CD4-positive, alpha-beta T cell treated with Interleukin-21 for 1 hour (primary cell): ENCODE results near the gene SLC22A4.
A peak's percentile ranks its signal among the peaks of the same experiment; 100 is the strongest.

Experiments used
- DNase-seq: peaks from one replicate; pipeline ENCODE4 v3.0.0-alpha.2; 2020

SLC22A4 gene

DNA sequence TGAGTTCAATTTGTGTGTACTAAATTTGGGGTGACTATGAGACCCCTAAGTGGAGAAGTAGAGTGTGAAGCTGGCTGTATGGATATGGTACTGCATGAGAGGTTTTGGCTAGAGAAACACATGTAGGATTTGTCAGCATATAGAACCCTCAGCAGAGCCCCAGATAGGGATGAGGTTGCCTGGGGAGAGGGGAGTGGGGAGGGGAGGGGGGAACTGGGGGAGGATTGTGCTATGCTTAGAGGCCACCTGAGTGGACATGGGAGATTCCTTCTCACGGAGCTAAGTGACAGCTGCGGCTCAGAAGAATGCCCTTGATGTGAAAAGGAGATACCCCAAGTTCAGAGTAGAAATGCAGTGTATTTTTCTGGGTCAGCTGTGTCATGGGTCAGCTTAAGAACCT, 86.5 kb downstream of the SLC22A4 start:
- DNase-seq = no peak

DNA sequence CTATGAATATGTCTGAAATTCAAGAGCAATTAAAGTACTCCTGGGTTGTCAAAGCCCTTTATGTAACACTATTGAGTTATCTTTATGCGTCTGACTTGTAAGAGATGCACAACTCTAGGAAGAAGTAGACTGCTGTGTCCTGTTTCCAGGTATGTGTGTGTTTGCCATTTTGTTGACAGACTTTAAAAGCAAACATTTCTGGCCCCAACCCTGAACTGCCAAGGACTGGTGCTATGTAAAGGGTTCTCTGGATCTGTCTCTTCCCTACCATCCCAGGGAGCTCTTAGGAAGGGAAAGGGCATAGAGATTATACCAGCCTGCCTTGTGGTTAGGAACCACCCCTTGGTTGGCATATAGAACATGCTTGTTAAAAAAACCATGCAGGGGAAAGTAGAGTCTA, 87.4 kb downstream of the SLC22A4 start:
- no peak for DNase-seq

- no peak for DNase-seq
Measured at GRCh38 chr5:132383261-132383660, 89.1 kb downstream of the SLC22A4 start.

GRCh38 chr5:132383984-132384383, 89.8 kb downstream of the SLC22A4 start:
- no peak for DNase-seq

DNA sequence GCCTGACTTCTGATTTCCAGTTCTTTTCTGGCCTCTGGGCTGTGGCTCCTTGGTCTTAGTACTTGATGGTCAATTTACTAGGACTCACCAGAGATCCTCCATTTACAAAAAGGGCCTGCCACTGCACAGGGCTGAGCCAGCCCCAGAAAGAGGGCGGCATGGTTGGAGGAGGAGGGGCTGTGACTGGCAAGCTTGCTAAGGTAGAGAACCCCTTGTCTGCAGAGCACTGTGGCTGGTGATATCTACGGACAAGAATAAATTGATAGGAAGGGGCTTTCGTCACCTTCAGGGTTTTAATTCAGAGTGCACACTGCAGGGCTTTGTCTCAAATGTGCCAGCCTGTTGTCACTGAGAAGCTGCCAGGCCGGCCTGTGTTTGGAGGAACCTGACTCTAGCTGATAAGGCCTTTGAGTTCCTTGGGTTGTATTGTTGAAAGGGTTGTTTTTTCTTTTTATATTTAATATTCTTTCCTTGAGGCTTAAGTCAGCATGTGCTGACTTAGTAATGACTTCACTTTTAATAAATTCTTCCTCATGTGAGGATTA, 90.4 kb downstream of the SLC22A4 start:
- DNase-seq = no peak

DNA sequence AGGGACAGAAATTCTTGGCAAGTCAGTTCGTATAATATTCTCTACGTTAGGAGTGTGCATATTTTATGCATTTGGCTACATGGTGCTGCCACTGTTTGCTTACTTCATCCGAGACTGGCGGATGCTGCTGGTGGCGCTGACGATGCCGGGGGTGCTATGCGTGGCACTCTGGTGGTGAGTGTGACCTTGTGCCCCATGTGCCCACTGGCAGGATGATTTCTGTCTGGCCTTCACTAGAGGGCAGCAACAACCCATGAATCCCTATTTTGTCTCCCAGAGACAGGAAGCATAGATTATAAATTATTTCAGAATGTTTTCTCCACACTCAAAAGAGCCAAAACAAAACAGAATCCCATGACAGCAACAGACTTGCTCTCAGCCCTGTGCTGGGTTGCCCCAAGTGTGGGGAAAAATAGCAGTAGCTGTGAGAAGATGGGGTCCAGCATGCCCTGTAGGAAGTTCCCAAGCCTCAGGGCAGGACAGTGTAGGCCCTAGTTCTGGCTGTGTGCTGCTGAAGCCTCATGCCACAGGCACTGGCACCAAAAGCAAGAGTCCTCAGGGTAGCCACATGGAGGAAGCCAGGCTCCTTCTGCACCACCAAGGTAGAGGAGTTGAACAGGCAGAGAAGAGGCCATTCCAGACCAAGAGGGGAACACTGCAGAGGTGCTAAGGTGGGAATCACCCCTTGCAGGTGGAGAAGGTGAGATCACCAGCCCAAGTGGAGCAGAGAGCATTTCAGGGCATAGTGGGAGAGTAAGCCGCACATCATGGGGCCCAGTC, 91.3 kb downstream of the SLC22A4 start:
- DNase-seq = peak; percentile 83

DNA sequence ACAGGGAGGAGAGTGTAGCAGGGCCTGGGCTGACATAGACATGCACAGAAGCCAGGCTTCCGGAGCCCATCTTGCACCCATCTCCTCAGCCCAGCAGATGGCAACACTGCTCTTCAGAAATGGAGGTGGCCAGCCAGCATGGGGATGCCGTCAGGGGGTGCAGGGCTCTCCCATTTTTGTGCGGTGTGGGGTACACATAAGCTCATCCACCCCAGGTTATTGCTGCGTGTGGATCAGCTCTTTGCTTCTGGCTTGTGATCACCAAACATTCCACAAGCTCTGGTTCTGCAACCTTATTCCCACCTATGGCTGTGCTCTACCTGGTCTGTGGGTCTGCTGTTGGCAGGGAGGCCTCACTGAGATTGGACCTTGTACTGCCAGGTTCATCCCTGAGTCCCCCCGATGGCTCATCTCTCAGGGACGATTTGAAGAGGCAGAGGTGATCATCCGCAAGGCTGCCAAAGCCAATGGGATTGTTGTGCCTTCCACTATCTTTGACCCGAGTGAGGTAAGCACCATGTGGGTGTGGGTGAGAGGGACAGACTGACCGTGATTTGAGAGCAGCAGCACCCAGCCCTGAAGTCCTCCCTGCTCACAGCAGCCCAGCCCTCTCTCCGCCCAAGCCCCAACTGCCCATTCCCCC, 92.6 kb downstream of the SLC22A4 start:
- peak; percentile 87 for DNase-seq

DNA sequence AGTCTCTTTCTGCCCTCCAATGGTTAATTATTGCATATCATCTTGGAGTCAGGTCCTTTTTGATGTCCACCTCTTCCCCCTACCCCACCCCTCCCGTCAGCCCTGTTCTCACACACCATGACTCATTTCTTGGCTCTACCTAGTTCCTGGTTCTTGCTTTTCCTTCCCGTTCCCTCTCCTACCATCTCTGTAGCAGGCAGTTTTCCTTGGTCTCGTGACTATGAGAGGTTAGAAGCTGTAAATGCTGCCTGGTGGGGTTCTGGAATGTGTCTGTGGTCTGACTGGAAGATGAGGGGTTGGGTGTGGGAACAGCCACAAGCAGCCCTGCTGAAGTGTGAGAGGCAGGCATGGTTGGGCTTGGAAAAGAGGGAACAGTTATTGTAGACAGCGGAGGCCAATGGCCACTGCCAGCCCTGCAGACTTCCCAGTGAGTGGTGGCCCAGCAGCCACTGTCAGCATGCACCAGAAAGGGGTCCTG, 93.5 kb downstream of the SLC22A4 start:
- no peak for DNase-seq

- DNase-seq = no peak
Measured at GRCh38 chr5:132388244-132389050, 94.3 kb downstream of the SLC22A4 start.

- no peak for DNase-seq
Measured at GRCh38 chr5:132389051-132389331, 94.8 kb downstream of the SLC22A4 start.

DNA sequence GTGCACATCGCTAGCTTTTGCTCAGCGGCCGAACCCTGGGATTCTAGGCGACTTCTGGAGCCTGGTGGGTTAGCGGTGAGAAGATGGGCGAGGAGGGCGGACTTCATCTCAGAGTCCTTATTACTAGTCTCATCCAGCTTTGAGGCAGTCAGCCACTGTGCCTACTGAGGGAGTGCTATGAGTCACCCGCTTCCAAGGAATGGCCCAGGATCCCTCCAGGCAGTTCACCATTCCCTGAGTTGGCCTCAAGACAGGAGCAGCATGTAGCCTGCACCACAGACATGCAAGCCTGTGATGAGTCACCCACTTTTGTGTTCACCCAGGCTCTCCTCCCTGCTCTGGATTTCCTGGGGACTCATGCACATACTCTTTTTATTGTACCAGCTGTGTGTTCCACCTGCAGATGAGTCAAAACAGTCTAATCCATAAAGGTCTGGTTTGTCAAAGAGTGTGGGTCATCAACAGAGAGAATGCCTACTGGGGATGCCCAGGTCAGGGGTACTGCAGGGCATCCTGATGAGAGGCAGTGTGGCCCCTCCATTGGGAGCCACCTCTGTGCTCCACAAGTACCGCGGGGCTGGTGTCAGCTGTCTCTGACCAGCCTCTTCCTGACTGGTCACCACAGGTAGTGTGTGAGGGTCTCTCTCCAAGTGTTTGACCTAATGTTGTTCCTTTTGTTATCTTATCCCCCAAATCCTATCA, 95.5 kb downstream of the SLC22A4 start:
- DNase-seq = no peak

DNA sequence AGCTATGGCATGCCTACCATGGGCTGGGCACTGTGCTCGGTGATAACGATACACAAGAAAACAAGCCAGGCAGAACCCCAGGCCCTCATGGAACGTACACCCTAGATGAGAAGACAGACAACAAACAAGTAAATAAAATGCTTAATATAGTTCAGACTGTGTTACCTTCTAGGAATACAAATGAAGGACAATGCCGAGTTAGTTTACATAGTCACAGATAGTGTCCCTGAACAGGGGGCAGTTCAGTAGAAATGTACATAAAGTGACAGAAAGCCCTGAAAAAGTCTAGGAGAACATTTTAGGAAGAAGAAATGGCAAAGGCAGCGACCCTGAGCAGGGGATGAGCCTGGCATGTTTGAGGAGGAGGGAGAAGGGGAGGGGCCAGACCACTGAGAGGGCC, 97.1 kb downstream of the SLC22A4 start:
- DNase-seq = no peak

DNA sequence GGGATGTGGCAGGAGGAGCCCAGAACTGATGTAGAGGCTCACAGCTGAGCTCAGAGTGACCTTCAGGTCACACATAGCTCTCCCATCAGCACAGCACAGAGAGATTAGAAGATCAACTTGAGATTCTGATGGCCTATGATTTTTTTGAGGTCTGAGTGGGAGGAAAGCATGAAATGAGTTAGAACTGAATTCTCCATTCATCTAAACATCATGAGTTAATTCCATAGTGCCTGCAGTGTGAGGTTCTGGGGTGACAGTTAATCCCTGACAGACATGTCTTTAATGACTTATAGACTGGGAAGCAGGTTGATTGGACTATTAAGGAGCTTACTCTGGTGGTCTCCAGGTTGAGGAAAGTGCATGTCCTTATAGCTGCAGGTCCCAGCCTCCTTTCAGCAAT, 97.7 kb downstream of the SLC22A4 start:
- no peak for DNase-seq

GRCh38 chr5:132392411-132392810, 98.2 kb downstream of the SLC22A4 start:
- no peak for DNase-seq

DNA sequence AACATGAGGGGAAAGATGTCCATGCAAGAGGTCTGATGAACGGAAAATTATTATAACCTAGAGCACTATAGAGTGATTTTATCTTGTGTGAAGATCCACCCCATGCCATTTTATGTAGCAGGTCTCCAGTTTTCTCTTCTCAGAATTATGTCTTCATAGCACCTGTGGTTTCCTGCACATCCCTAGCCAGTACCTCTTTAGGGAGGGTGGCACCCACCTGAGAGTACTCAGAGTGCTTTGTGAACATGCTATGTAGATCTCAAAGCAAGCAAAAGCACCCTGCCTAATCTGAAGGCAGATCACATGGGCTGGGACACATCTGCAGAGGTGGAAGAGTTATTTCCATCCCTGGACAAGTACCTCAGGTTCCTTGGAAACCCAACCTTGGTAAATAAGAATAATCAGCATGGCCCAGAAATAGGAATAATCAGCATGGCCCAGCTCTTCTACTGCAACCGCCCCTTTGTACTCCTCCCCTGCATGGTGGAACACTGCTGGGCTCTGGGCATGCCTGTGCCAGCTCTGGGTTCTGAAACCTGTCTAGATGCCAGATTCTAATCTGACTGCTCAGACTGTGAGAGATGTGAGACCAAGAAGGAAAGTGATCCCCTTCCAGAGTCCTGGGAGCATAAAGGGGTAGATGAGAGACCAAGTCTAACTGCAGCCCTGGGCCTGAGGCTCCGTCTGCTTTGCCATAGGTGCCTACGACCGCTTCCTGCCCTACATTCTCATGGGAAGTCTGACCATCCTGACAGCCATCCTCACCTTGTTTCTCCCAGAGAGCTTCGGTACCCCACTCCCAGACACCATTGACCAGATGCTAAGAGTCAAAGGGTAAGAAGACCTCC, 99.0 kb downstream of the SLC22A4 start:
- no peak for DNase-seq
